Progenitor cell of endocrine pancreas (in vitro differentiated cells): ENCODE results near the gene MAP3K4. TPM values are rescaled to one million over a fixed set of nuclear protein-coding genes. Genes with fewer than 3 reads are reported as not detected.

Experiments
- DNase-seq: peaks from one replicate; pipeline ENCODE4 v3.0.0; 2021; ENCODE audit warnings: low spot score; ENCODE audit not compliant: unreplicated experiment
- H3K27ac Mint-ChIP-seq: 2 replicates; pipeline ENCODE4 v1.8.0; 2021; ENCODE audit warnings: mild to moderate bottlenecking, moderate library complexity, mixed read lengths
- H3K27me3 Mint-ChIP-seq: 2 replicates; pipeline ENCODE4 v1.8.0; 2021; ENCODE audit warnings: mixed read lengths
- H3K36me3 Mint-ChIP-seq: 2 replicates; pipeline ENCODE4 v1.8.0; 2022; ENCODE audit warnings: mixed read lengths; ENCODE audit not compliant: insufficient read depth
- H3K4me1 Mint-ChIP-seq: 2 replicates; pipeline ENCODE4 v1.8.0; 2021; ENCODE audit warnings: low read depth, mixed read lengths
- H3K4me3 Mint-ChIP-seq: 2 replicates; pipeline ENCODE4 v1.8.0; 2021; ENCODE audit warnings: low read depth, mild to moderate bottlenecking, moderate library complexity, mixed read lengths
- H3K9me3 Mint-ChIP-seq: 2 replicates; pipeline ENCODE4 v1.8.0; 2021; ENCODE audit warnings: low read depth, mixed read lengths
- CTCF ChIP-seq: fragments of 200-600 bp; sonication (generic); IDR thresholded peaks from one replicate; pipeline ENCODE4 v1.5.0; 2021; ENCODE audit warnings: antibody characterized with exemption, mild to moderate bottlenecking; ENCODE audit not compliant: unreplicated experiment
- total RNA-seq: library from RNA; stranded (reverse); gene quantifications from 2 replicates; pipeline ENCODE4 v1.2.1, GENCODE V29; 2021

The MAP3K4 gene
- total RNA-seq, 1 donor from 2014 or later = 68.1 TPM

GRCh38 chr6:161107779-161108730, 116.5 kb downstream of the MAP3K4 start:
- Mint-ChIP-seq H3K27ac (no peak overlapping the region), H3K4me1 (no peaks in the 10 kb centered on the region), H3K9me3 (no peaks in the 10 kb centered on the region), H3K36me3 (peaks cover 43% of the 10 kb centered on the region), H3K4me3 (no peak overlapping the region), H3K27me3 (no peaks in the 10 kb centered on the region)
- no peak for TF ChIP-seq CTCF
- DNase-seq = no peak

GRCh38 chr6:161108916-161109315, 117.3 kb downstream of the MAP3K4 start:
- Mint-ChIP-seq H3K4me1 (no peaks in the 10 kb centered on the region), H3K36me3 (peaks cover 38% of the 10 kb centered on the region), H3K4me3 (no peak overlapping the region)

GRCh38 chr6:161109366-161109765, 117.8 kb downstream of the MAP3K4 start:
- no peaks in the 10 kb centered on the region for H3K9me3 Mint-ChIP-seq
- no peak for TF ChIP-seq CTCF
- H3K27me3 Mint-ChIP-seq = no peaks in the 10 kb centered on the region
- no peak overlapping the region for H3K27ac Mint-ChIP-seq
- H3K4me3 Mint-ChIP-seq = no peak overlapping the region
- no peak for DNase-seq
- H3K4me1 Mint-ChIP-seq = no peaks in the 10 kb centered on the region
- H3K36me3 Mint-ChIP-seq = peaks cover 38% of the 10 kb centered on the region

More at GRCh38 chr6:161108916-161109315, 117.3 kb downstream of the MAP3K4 start:
- Mint-ChIP-seq H3K9me3 (no peaks in the 10 kb centered on the region), H3K27ac (no peak overlapping the region), H3K27me3 (no peaks in the 10 kb centered on the region)
- TF ChIP-seq CTCF = no peak
- no peak for DNase-seq

- Mint-ChIP-seq H3K4me1 (no peaks in the 10 kb centered on the region), H3K9me3 (no peaks in the 10 kb centered on the region), H3K36me3 (peaks cover 37% of the 10 kb centered on the region), H3K27ac (no peak overlapping the region), H3K4me3 (no peak overlapping the region), H3K27me3 (no peaks in the 10 kb centered on the region)
- no peak for DNase-seq
- TF ChIP-seq CTCF = no peak
Observed at GRCh38 chr6:161110028-161110779, 118.6 kb downstream of the MAP3K4 start.

- H3K9me3 Mint-ChIP-seq = no peaks in the 10 kb centered on the region
- H3K36me3 Mint-ChIP-seq = peaks cover 40% of the 10 kb centered on the region
- TF ChIP-seq CTCF = no peak
Observed at GRCh38 chr6:161111261-161111660, 119.7 kb downstream of the MAP3K4 start.

More at GRCh38 chr6:161111261-161111660, 119.7 kb downstream of the MAP3K4 start:
- Mint-ChIP-seq H3K4me1 (no peaks in the 10 kb centered on the region), H3K27me3 (no peaks in the 10 kb centered on the region), H3K4me3 (no peak overlapping the region), H3K27ac (no peak overlapping the region)
- DNase-seq = no peak
